Measurements from ENCODE around the gene STMP1. TPM values are rescaled to one million over a fixed set of nuclear protein-coding genes. Genes with fewer than 3 reads are reported as not detected.

Gene STMP1
- total and polyA plus RNA-seq, 7 donors: 10.2 to 56.5 (median 23.8) TPM

DNA sequence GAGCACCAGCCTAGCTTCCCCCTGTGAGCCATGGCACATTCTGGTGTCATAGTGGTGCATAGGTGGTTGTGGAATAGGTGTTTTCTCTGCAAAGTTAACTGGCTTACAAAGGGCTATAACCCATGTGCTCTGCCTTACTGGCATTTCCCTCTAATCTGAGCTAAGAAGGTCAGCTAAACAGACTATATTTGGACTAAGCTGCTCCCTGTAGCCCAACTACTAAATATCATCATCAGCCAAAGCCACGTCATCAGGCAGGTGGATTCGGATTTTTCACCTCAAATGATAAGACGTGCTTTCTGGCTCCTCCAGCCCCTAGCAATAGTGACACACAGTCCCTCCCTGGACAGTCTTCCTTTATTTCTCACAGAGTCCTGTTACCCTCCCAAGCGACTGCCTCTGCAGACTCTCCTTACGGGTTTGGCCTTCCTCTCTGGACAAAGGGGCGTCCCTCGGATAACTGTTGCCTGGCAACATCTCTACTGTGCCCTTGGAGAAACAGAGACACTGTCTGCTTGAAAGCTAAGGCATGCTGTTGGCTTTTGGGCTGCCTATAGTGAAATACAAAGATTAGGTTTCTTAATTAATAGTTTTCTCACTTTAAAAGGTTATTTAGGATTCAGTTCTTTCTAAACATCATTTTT, 56.6 kb downstream of the STMP1 start:
- Histone ChIP-seq H3K9me3 (no peaks in the 10 kb centered on the region), H3K27me3 (no peaks in the 10 kb centered on the region), H3K27ac (no peak overlapping the region), H3K4me1 (peaks cover 0 to 11% (median 7%) of the 10 kb centered on the region in 4 donors), H3K36me3 (no peaks in the 10 kb centered on the region), H3K4me3 (no peak overlapping the region)
- DNase-seq: no peak
- intact Hi-C loops (cut with DNase I): no loop called here
- TF ChIP-seq, protein P1, sequence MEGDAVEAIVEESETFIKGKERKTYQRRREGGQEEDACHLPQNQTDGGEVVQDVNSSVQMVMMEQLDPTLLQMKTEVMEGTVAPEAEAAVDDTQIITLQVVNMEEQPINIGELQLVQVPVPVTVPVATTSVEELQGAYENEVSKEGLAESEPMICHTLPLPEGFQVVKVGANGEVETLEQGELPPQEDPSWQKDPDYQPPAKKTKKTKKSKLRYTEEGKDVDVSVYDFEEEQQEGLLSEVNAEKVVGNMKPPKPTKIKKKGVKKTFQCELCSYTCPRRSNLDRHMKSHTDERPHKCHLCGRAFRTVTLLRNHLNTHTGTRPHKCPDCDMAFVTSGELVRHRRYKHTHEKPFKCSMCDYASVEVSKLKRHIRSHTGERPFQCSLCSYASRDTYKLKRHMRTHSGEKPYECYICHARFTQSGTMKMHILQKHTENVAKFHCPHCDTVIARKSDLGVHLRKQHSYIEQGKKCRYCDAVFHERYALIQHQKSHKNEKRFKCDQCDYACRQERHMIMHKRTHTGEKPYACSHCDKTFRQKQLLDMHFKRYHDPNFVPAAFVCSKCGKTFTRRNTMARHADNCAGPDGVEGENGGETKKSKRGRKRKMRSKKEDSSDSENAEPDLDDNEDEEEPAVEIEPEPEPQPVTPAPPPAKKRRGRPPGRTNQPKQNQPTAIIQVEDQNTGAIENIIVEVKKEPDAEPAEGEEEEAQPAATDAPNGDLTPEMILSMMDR (IDR thresholded peaks at IDR 0.05): no peak
- TF ChIP-seq POLR2AphosphoS5 (IDR thresholded peaks at IDR 0.05) (no peak), POLR2A (IDR thresholded peaks at IDR 0.05) (no peak)
- 69 to 76% methylated on average over 7 of the region's 7 CpGs for WGBS, 2 donors

DNA sequence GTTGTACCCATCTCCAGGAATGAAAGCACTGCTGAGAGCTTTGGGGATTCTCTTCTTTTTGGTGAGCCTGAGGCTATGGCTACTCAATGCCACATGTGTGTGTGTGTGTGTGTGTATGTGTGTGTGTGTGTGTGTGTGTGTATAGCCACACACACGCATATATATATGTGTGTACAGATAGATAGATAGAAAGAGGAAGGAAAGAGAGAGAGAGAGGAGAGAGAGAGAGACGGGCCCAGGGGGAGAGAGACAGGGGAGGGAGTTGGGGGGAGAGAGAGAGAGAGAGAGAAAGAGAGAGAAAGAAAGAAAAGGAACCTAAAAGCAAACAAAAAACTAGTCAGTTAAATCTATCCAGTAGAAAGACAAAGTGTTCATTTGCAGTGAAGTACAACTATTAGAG, 57.4 kb downstream of the STMP1 start:
- Histone ChIP-seq H3K36me3 (no peaks in the 10 kb centered on the region), H3K4me3 (no peak overlapping the region), H3K4me1 (peaks cover 0 to 11% (median 7%) of the 10 kb centered on the region in 4 donors), H3K27me3 (no peaks in the 10 kb centered on the region), H3K27ac (no peak overlapping the region), H3K9me3 (no peaks in the 10 kb centered on the region)
- 19 to 32% methylated on average over 2 of the region's 2 CpGs for WGBS, 2 donors
- intact Hi-C loops (cut with DNase I): no loop called here
- no peak for DNase-seq
- TF ChIP-seq POLR2A (IDR thresholded peaks at IDR 0.05) (no peak), EP300 (IDR thresholded peaks at IDR 0.05) (no peak), POLR2AphosphoS5 (IDR thresholded peaks at IDR 0.05) (no peak)
- TF ChIP-seq, protein P1 (IDR thresholded peaks at IDR 0.05): no peak

DNA sequence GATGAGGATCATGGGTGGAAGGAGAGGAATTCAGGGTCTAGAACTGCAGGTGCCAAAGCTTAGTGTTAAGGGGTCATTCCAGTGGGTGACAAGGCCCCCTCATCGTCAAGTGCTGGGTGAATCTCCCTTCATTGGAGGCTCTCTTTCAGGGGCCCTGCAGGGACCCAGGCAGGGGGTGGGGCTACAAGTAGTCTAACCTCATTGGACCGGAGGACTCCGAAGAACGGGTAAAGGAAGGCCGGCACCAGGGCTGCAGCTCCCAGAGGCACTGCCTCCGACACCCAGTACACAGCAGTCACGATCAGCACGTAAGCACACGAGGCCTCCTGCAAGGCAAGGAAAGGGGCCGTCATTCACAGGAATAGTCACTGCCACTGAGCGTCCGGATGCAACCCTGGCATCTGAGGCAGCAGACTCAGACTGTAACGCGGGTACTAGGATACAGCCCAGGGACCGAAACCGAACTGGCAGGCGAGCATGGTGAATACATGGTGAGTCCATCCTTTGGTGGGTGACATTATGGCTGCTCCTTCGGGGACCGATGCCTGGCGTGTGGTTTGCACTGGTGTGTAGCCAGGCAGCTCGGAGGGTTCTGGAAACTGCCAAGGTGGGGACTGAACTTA, 59.0 kb downstream of the STMP1 start:
- no peak overlapping the region for H3K4me3 ChIP-seq
- no peak overlapping the region for H3K27ac ChIP-seq
- TF ChIP-seq POLR2AphosphoS5 (IDR thresholded peaks at IDR 0.05) (no peak), POLR2A (IDR thresholded peaks at IDR 0.05) (no peak), EP300 (IDR thresholded peaks at IDR 0.05) (no peak)
- TF ChIP-seq, protein P1 (IDR thresholded peaks at IDR 0.05): no peak
- H3K27me3 ChIP-seq: no peaks in the 10 kb centered on the region
- peaks cover 0 to 10% (median 7%) of the 10 kb centered on the region in 4 donors for H3K4me1 ChIP-seq
- intact Hi-C loops (cut with DNase I): no loop called here
- H3K36me3 ChIP-seq: no peaks in the 10 kb centered on the region
- no peak for DNase-seq
- 93 to 95% methylated on average over 21 of the region's 21 CpGs for WGBS, 2 donors
- H3K9me3 ChIP-seq: no peaks in the 10 kb centered on the region

DNA sequence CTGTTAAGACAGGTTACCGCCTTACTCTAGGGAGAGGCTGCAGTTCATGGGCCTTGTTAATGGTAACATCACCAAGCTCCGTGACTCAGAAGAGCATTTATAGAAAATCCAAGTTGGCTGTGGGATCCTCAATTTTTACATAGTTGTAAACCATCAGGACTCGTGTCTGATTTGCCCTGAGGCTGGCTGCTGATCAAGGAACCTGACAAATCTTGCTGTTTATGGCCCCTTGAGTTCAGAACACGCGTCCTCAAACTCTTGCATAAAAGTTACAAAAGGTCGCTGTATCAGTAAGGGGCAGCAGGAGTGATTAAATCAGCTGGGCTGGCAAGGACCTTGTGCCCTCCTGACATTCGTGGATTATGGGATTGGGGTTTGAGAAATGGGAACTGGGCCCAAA, 61.1 kb downstream of the STMP1 start:
- WGBS, 2 donors: 78 to 86% methylated on average over 7 of the region's 7 CpGs
- intact Hi-C loops (cut with DNase I): no loop called here

More for the DNA sequence above, 61.1 kb downstream of the STMP1 start:
- no peak for TF ChIP-seq POLR2AphosphoS5 (IDR thresholded peaks at IDR 0.05)
- Histone ChIP-seq H3K9me3 (no peaks in the 10 kb centered on the region), H3K4me1 (no peaks in the 10 kb centered on the region), H3K36me3 (no peaks in the 10 kb centered on the region), H3K27ac (no peak overlapping the region), H3K27me3 (no peaks in the 10 kb centered on the region), H3K4me3 (no peak overlapping the region)
- DNase-seq: no peak

Small RNA genes within 50 kb of the gene (small RNA-seq; reads per million reads assigned to genes)
- gene RNU6-1154P: 0 reads per million in 3 donors

Other genes with a start within 250 kb of the STMP1 start
- gene CNOT4, start 152.4 kb upstream of the STMP1 start, total RNA-seq: 10 to 100 TPM; 23.5 to 31.6 (median 27.2) TPM
- 1 to 10 TPM; 4.2 to 7.2 (median 5.1) TPM for gene CNOT4, start 152.4 kb upstream of the STMP1 start, polyA plus RNA-seq
- gene NUP205, start 104.6 kb upstream of the STMP1 start, total RNA-seq: 10 to 100 TPM; 19.9 to 37.5 (median 24.1) TPM
- 10 to 100 TPM in 2 of 3 donors, 1 to 10 TPM in 1; 9.5 to 27.8 (median 15.6) TPM for gene NUP205, start 104.6 kb upstream of the STMP1 start, polyA plus RNA-seq
- gene SLC13A4, start 65.7 kb downstream of the STMP1 start, total RNA-seq: under 1 TPM in 1 of 4 donors, not detected in 3; 0.28 TPM
- gene SLC13A4, start 65.7 kb downstream of the STMP1 start, polyA plus RNA-seq: under 1 TPM in 2 of 3 donors, not detected in 1; 0.12 to 0.60 TPM
- gene FAM180A, start 86.3 kb downstream of the STMP1 start, total RNA-seq: 1 to 10 TPM in 3 of 4 donors, under 1 TPM in 1; 0.95 to 8.9 (median 6.1) TPM
- gene FAM180A, start 86.3 kb downstream of the STMP1 start, polyA plus RNA-seq: 1 to 10 TPM in 1 of 3 donors, under 1 TPM in 1, not detected in 1; 0.60 to 1.8 TPM

All from sigmoid colon (tissue), 7 donors.